Activated CD4-positive, alpha-beta T cell treated with anti-CD3 and anti-CD28 coated beads, Interleukin-2, amount 50 U/mL, for 16 hours (primary cell): ENCODE measurements around the gene COX8A.

Source experiments
- DNase-seq: peaks from one replicate; pipeline ENCODE4 v3.0.0-alpha.2; 2020

The COX8A gene

GRCh38 chr11:64022125-64022784, 47.8 kb downstream of the COX8A start:
- DNase-seq, result no peak

- no peak for DNase-seq
These were observed 49.6 kb downstream of the COX8A start for GRCh38 chr11:64023712-64024710.

- no peak for DNase-seq
These were observed 50.8 kb downstream of the COX8A start for GRCh38 chr11:64025205-64025604.
